Measurements from ENCODE around the gene ZCCHC24.

The ZCCHC24 gene

GRCh38 chr10:79430325-79430905 lies 15.0 kb downstream of the ZCCHC24 start:
- no peak for DNase-seq

GRCh38 chr10:79429751-79430150 lies 15.7 kb downstream of the ZCCHC24 start:
- DNase-seq = no peak

- no peak for DNase-seq
Observed at GRCh38 chr10:79427965-79428364, 17.5 kb downstream of the ZCCHC24 start.

GRCh38 chr10:79425074-79425532 lies 20.3 kb downstream of the ZCCHC24 start:
- no peak for DNase-seq

- no peak for DNase-seq
Observed at GRCh38 chr10:79424221-79425073, 21.0 kb downstream of the ZCCHC24 start.

- DNase-seq = no peak
Observed at GRCh38 chr10:79422178-79422892, 23.1 kb downstream of the ZCCHC24 start.

GRCh38 chr10:79420974-79421688 lies 24.3 kb downstream of the ZCCHC24 start:
- DNase-seq = no peak

- no peak for DNase-seq
Observed at GRCh38 chr10:79418886-79419595, 26.4 kb downstream of the ZCCHC24 start.

GRCh38 chr10:79418274-79418673 lies 27.1 kb downstream of the ZCCHC24 start:
- DNase-seq = no peak

GRCh38 chr10:79417731-79418130 lies 27.7 kb downstream of the ZCCHC24 start:
- DNase-seq = no peak

- peak; percentile 19 to 51 for DNase-seq
Observed at GRCh38 chr10:79417266-79417665, 28.2 kb downstream of the ZCCHC24 start.

- DNase-seq = no peak
Observed at GRCh38 chr10:79416578-79417255, 28.7 kb downstream of the ZCCHC24 start.

- no peak for DNase-seq
Observed at GRCh38 chr10:79415736-79416577, 29.5 kb downstream of the ZCCHC24 start.

GRCh38 chr10:79414714-79415113 lies 30.7 kb downstream of the ZCCHC24 start:
- DNase-seq = no peak

- DNase-seq = peak; percentile 56 to 61
Observed at GRCh38 chr10:79413196-79413595, 32.2 kb downstream of the ZCCHC24 start.

GRCh38 chr10:79412516-79412915 lies 32.9 kb downstream of the ZCCHC24 start:
- DNase-seq = no peak

GRCh38 chr10:79411546-79412495 lies 33.6 kb downstream of the ZCCHC24 start:
- no peak for DNase-seq

GRCh38 chr10:79410315-79411094 lies 34.9 kb downstream of the ZCCHC24 start:
- no peak for DNase-seq

GRCh38 chr10:79409726-79410085 lies 35.7 kb downstream of the ZCCHC24 start:
- no peak for DNase-seq
